Esophagus squamous epithelium (tissue), 5 donors: ENCODE measurements around the gene KSR1. TPM values are rescaled to one million over a fixed set of nuclear protein-coding genes. Genes with fewer than 3 reads are reported as not detected.

Experiments
- DNase-seq: peaks from one replicate; lab custom pipeline; 2025; lab: John Stamatoyannopoulos, UW
- H3K27ac ChIP-seq, 4 donors: fragments of 200-600 bp; sonication (generic); one replicate each; pipeline ENCODE4 v1.5.1; 2016 to 2019; ENCODE audit warnings: mild to moderate bottlenecking in 1 of 4
- H3K27me3 ChIP-seq, 4 donors: fragments of 200-600 bp; sonication (generic); 1 replicate in 3 of 4; 2 replicates in 1 of 4; pipeline versions ENCODE4 v1.5.1 to v1.6.0; 2017 to 2021; ENCODE audit warnings: antibody characterized with exemption in 1 of 4
- H3K36me3 ChIP-seq, 3 donors: fragments of 200-600 bp; sonication (generic); one replicate each; pipeline ENCODE4 v1.5.1; 2016 to 2019
- H3K4me1 ChIP-seq, 3 donors: fragments of 200-600 bp; sonication (generic); one replicate each; pipeline ENCODE4 v1.5.1; 2017 to 2019
- H3K4me3 ChIP-seq, 4 donors: fragments of 200-600 bp; sonication (generic); 1 replicate in 3 of 4; 2 replicates in 1 of 4; pipeline ENCODE4 v1.5.1; 2016 to 2019; ENCODE audit warnings: mild to moderate bottlenecking in 2 of 4, moderate library complexity in 1 of 4
- H3K9me3 ChIP-seq, 3 donors: fragments of 200-600 bp; sonication (generic); one replicate each; pipeline ENCODE4 v1.5.1; 2016 to 2019
- POLR2A ChIP-seq, 4 donors: fragments of 450-650 bp; IDR thresholded peaks; one replicate each; pipeline ENCODE4 v1.6.1; 2017; ENCODE audit warnings: antibody characterized with exemption in 4 of 4, mild to moderate bottlenecking in 4 of 4, moderate library complexity in 3 of 4
- WGBS, 2 donors: methylation state at CpG; one replicate each; pipeline ENCODE4 v1.1.5; 2018; 5-methylcytosine and 5-hydroxymethylcytosine counted together
- intact Hi-C: fragments of 100-400 bp; cut with DNase I; formaldehyde crosslinking; loops from one replicate; pipeline ENCODE4 v1.15.0; 2022
- total RNA-seq, 4 donors: library from RNA; depleted of rRNA; stranded (reverse); fragments of >200 nt; gene quantifications; one replicate each; pipeline ENCODE4 v1.1.0, GENCODE V29; 2016
- TF ChIP-seq, protein P1 (sequence below), 6 experiments: fragments of 450-650 bp in 4 of 6; fragments of 200-600 bp in 2 of 6; sonication (generic) in 2 of 6; IDR thresholded peaks; one replicate each; pipeline ENCODE4 v1.5.1; 2016 to 2019; ENCODE audit warnings: antibody characterized with exemption in 6 of 6, mild to moderate bottlenecking in 4 of 6, moderate library complexity in 4 of 6
- donor health status: DM: yes; HTN: yes; CAD: no.

Gene KSR1
- total RNA-seq, 4 donors from 2014 or later = 22.3 to 32.4 (median 31.0) TPM

DNA sequence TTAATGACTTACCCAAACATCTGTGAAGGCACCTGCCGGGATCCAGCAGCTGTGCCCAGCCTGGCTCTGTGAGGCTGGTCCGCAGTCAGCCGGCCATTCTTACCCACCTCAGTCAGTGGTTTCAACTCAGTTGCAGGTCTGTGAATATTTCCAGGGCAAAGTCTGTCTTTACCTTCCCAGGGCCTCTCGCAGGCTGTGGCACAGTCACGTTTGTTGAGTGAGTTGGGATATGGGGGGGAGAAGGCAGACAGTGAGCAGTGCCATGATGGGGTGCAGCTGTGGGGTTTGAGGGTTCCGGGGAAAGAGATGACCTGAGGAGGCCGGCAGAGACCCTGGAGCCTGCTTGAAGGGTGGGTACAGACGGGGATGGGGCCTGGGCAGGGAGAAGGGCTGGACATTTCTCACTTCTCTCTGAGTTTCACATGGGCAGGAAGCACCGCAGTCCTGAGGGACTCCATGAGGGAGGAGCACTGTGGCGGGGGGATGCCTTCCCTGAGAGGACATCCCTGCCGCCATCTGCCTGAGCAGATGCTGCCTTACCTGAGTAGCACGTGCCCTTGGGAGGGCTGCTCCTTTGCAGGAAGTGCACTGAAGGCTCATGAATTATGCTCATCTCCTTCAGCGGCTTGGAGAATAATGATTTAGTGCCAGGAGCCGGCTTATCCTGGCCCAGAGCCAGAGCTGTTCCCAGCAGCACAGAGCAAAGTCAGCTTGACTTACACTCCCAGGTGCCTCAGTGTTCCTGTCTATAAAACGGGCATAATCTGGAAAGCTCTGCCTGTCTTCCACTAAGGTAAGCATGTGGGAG is 48.1 kb downstream of the KSR1 start:
- Histone ChIP-seq H3K27me3 (no peaks in the 10 kb centered on the region), H3K4me3 (no peak overlapping the region), H3K36me3 (peaks cover 0 to 25% (median 0%) of the 10 kb centered on the region in 3 donors), H3K4me1 (peaks cover 9 to 57% (median 17%) of the 10 kb centered on the region in 3 donors), H3K27ac (no peak overlapping the region), H3K9me3 (no peaks in the 10 kb centered on the region)
- no peak for TF ChIP-seq POLR2A (IDR thresholded peaks at IDR 0.05)
- TF ChIP-seq, protein P1, sequence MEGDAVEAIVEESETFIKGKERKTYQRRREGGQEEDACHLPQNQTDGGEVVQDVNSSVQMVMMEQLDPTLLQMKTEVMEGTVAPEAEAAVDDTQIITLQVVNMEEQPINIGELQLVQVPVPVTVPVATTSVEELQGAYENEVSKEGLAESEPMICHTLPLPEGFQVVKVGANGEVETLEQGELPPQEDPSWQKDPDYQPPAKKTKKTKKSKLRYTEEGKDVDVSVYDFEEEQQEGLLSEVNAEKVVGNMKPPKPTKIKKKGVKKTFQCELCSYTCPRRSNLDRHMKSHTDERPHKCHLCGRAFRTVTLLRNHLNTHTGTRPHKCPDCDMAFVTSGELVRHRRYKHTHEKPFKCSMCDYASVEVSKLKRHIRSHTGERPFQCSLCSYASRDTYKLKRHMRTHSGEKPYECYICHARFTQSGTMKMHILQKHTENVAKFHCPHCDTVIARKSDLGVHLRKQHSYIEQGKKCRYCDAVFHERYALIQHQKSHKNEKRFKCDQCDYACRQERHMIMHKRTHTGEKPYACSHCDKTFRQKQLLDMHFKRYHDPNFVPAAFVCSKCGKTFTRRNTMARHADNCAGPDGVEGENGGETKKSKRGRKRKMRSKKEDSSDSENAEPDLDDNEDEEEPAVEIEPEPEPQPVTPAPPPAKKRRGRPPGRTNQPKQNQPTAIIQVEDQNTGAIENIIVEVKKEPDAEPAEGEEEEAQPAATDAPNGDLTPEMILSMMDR (IDR thresholded peaks at IDR 0.05) = no peak
- no peak for DNase-seq
- WGBS, 2 donors = 78 to 86% methylated on average over 6 to 12 of the region's 15 CpGs
- intact Hi-C loops = no loop called here

- H3K27ac ChIP-seq = no peak overlapping the region
- peaks cover 0 to 31% (median 0%) of the 10 kb centered on the region in 3 donors for H3K36me3 ChIP-seq
- WGBS, 2 donors = 61 to 71% methylated on average over 12 to 14 of the region's 15 CpGs
- TF ChIP-seq, protein P1 (IDR thresholded peaks at IDR 0.05) = no peak
- no peak for TF ChIP-seq POLR2A (IDR thresholded peaks at IDR 0.05)
- no peaks in the 10 kb centered on the region for H3K9me3 ChIP-seq
- H3K4me1 ChIP-seq = peaks cover 4 to 51% (median 16%) of the 10 kb centered on the region in 3 donors
- H3K4me3 ChIP-seq = no peak overlapping the region
- intact Hi-C loops = no loop called here
- H3K27me3 ChIP-seq = no peaks in the 10 kb centered on the region
- no peak for DNase-seq
Observed at GRCh38 chr17:27506348-27507218, 50.3 kb downstream of the KSR1 start.

- Histone ChIP-seq H3K4me1 (peaks cover 0 to 45% (median 0%) of the 10 kb centered on the region in 3 donors), H3K36me3 (peaks cover 0 to 9% (median 0%) of the 10 kb centered on the region in 3 donors), H3K4me3 (no peak overlapping the region), H3K27ac (no peak overlapping the region), H3K27me3 (no peaks in the 10 kb centered on the region), H3K9me3 (no peaks in the 10 kb centered on the region)
- TF ChIP-seq, protein P1 (IDR thresholded peaks at IDR 0.05) = no peak
- TF ChIP-seq POLR2A (IDR thresholded peaks at IDR 0.05) = no peak
- intact Hi-C loops = loop anchor here (10.0 kb wide), 1 partner anchor 63 kb away; no protein-coding TSS in a partner anchor
- WGBS, 2 donors = 87 to 92% methylated on average over 6 to 7 of the region's 10 CpGs
- DNase-seq = no peak
Observed at GRCh38 chr17:27511168-27511883, 55.1 kb downstream of the KSR1 start.

- intact Hi-C loops = loop anchor here (10.0 kb wide), 1 partner anchor 63 kb away; no protein-coding TSS in a partner anchor
- 52 to 72% methylated on average over 2 of the region's 2 CpGs for WGBS, 2 donors
- H3K4me1 ChIP-seq = peaks cover 0 to 39% (median 0%) of the 10 kb centered on the region in 3 donors
- DNase-seq = no peak
- no peaks in the 10 kb centered on the region for H3K27me3 ChIP-seq
- no peak overlapping the region for H3K4me3 ChIP-seq
- H3K27ac ChIP-seq = no peak overlapping the region
- H3K36me3 ChIP-seq = peaks cover 0 to 6% (median 0%) of the 10 kb centered on the region in 3 donors
- H3K9me3 ChIP-seq = no peaks in the 10 kb centered on the region
- TF ChIP-seq, protein P1 (IDR thresholded peaks at IDR 0.05) = no peak
- no peak for TF ChIP-seq POLR2A (IDR thresholded peaks at IDR 0.05)
Observed at GRCh38 chr17:27512031-27512430, 55.8 kb downstream of the KSR1 start.
